Tibial artery (tissue), 4 donors: ENCODE results near the gene APPL2.

Experiments used
- DNase-seq, 2 donors: peaks; one replicate each; pipeline ENCODE4 v3.0.0-alpha.2; 2019
- H3K27ac ChIP-seq, 2 donors: fragments of 200-600 bp; sonication (generic) in 1 of 2; 1 replicate in 1 of 2; 2 replicates in 1 of 2; pipeline ENCODE4 v1.5.1; 2018 to 2019; ENCODE audit warnings: mild to moderate bottlenecking in 1 of 2
- H3K27me3 ChIP-seq, 2 donors: fragments of 200-600 bp; sonication (generic) in 1 of 2; one replicate each; pipeline versions ENCODE4 v1.5.1 to v1.6.0; 2016 to 2019
- H3K36me3 ChIP-seq, 3 donors: fragments of 200-600 bp; sonication (generic) in 2 of 3; one replicate each; pipeline ENCODE4 v1.5.1; 2016 to 2019; ENCODE audit warnings: mild to moderate bottlenecking in 2 of 3
- H3K4me1 ChIP-seq, 4 donors: fragments of 200-600 bp; sonication (generic) in 2 of 4; 1 replicate in 3 of 4; 2 replicates in 1 of 4; pipeline ENCODE4 v1.5.1; 2016 to 2019
- H3K4me3 ChIP-seq, 2 donors: fragments of 200-600 bp; sonication (generic) in 1 of 2; 1 replicate in 1 of 2; 2 replicates in 1 of 2; pipeline ENCODE4 v1.5.1; 2018 to 2019; ENCODE audit warnings: mild to moderate bottlenecking in 2 of 2
- H3K9me3 ChIP-seq, 3 donors: fragments of 200-600 bp; sonication (generic) in 1 of 3; one replicate each; pipeline ENCODE4 v1.5.1; 2016 to 2019
- intact Hi-C: fragments of 100-400 bp; cut with DNase I; formaldehyde crosslinking; loops from one replicate; pipeline ENCODE4 v1.15.0; 2023; ENCODE audit warnings: low total_unique reads
- TF ChIP-seq, protein P1 (sequence below), 2 experiments: fragments of 200-600 bp in 1 of 2; fragments of 450-650 bp in 1 of 2; IDR thresholded peaks; one replicate each; pipeline ENCODE4 v1.5.1; 2017 to 2019; ENCODE audit warnings: antibody characterized with exemption in 2 of 2, mild to moderate bottlenecking in 1 of 2, moderate library complexity in 1 of 2

The APPL2 gene

DNA sequence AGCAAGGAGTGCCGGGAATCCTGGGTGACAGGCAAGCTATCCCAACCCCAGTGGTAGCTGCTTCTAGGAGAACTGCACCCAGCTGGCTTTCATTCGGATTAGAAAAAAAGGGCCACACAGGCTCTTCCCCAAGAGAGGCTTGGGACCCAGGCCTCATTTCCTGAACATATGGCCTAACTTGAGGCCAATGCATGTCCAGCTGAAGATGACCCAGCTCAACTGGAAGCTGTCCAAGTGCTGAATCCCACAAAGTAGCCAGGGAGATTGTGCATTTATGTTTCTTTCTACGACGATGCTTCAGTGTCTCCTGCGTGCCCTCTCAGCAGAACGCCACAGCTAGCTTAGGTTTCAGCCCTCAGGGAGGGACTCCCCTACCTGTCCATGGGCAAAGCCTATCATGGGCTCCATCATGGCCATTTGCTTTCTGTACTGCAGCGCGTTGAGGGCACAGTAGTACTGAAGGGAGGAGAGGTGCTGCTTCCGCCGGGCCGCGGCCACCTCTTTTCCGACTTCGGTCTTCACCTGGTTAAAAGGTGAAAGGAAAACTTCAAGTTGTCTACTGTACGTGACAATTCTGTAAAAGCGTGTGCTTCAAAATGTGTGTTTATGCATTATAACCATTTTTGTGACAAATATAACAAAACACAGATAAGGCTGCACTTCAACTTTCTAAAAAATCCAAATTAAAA lies 29.1 kb downstream of the APPL2 start:
- Histone ChIP-seq H3K27me3 (no peaks in the 10 kb centered on the region), H3K27ac (no peak overlapping the region), H3K36me3 (peaks cover 55 to 93% (median 81%) of the 10 kb centered on the region in 3 donors), H3K4me3 (no peak overlapping the region), H3K9me3 (no peaks in the 10 kb centered on the region), H3K4me1 (peaks cover 0 to 4% (median 0%) of the 10 kb centered on the region in 4 donors)
- TF ChIP-seq, protein P1, sequence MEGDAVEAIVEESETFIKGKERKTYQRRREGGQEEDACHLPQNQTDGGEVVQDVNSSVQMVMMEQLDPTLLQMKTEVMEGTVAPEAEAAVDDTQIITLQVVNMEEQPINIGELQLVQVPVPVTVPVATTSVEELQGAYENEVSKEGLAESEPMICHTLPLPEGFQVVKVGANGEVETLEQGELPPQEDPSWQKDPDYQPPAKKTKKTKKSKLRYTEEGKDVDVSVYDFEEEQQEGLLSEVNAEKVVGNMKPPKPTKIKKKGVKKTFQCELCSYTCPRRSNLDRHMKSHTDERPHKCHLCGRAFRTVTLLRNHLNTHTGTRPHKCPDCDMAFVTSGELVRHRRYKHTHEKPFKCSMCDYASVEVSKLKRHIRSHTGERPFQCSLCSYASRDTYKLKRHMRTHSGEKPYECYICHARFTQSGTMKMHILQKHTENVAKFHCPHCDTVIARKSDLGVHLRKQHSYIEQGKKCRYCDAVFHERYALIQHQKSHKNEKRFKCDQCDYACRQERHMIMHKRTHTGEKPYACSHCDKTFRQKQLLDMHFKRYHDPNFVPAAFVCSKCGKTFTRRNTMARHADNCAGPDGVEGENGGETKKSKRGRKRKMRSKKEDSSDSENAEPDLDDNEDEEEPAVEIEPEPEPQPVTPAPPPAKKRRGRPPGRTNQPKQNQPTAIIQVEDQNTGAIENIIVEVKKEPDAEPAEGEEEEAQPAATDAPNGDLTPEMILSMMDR (IDR thresholded peaks at IDR 0.05), result no peak
- DNase-seq, result no peak
- intact Hi-C loops, result no loop called here

DNA sequence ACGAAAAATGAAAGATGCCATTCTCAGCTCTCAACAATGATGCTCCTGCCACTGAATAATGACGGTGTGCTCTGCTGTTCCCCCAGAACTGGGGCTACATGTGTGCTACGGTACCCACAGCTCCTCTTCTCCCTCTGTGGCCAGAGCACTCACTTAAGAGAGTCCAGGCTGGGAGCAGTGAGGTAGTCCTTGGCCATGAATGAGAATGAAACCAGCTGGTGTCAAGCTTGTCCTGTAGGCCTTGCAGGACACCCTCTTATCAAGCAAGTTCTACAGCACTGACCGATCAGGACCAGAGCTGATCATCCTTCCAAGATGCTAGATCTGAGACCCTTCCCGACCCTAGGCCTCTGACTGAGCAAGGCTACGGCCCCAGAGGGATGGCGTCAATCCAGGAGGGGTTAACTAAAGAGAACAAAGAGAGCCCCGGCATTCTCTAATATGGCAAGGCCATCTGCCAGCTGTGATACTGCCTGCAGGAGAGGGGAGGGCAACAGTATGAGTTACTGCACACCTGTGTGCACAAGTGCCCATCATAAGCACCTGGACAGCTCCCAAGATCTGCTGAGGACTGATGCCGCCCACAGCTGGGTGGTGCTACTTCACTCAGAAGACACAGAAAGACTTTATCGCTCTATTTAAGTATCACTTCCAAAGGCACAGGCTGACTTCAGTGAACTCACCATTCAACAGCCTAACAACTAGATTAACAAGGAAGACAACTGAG lies 30.5 kb downstream of the APPL2 start:
- Histone ChIP-seq H3K4me3 (no peak overlapping the region), H3K27ac (no peak overlapping the region), H3K27me3 (no peaks in the 10 kb centered on the region), H3K4me1 (peaks cover 0 to 13% (median 4%) of the 10 kb centered on the region in 4 donors), H3K36me3 (peaks cover 55 to 95% (median 79%) of the 10 kb centered on the region in 3 donors), H3K9me3 (no peaks in the 10 kb centered on the region)
- intact Hi-C loops, result no loop called here
- DNase-seq, result no peak
- TF ChIP-seq, protein P1 (IDR thresholded peaks at IDR 0.05), result no peak

- intact Hi-C loops, result no loop called here
- Histone ChIP-seq H3K9me3 (no peaks in the 10 kb centered on the region), H3K27me3 (no peaks in the 10 kb centered on the region), H3K27ac (no peak overlapping the region), H3K4me1 (peaks cover 0 to 13% (median 4%) of the 10 kb centered on the region in 4 donors), H3K4me3 (no peak overlapping the region), H3K36me3 (peaks cover 55 to 95% (median 84%) of the 10 kb centered on the region in 3 donors)
- TF ChIP-seq, protein P1 (IDR thresholded peaks at IDR 0.05), result no peak
- DNase-seq, result no peak
Measured at GRCh38 chr12:105204916-105205315, 31.1 kb downstream of the APPL2 start.

DNA sequence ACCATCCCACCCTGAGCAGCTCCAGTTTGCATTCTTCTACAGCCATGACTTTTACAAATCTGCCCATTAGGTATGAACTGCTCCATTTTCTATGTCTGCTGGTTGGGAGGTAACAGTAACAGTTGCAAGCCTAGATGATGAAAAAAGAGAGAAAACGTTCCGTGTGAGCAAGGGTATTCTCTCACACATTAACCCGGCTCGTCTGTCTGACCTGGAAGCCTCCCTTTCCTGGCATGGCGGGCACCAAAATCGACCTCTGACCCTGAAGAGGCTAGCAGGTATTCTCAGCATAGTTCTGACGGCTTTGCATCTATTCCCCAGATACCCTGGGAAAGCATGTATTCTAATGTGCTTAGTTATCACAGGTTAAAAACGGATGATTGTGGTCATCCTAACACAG lies 31.8 kb downstream of the APPL2 start:
- intact Hi-C loops, result no loop called here
- no peak for DNase-seq
- H3K27me3 ChIP-seq, result no peaks in the 10 kb centered on the region
- H3K4me3 ChIP-seq, result no peak overlapping the region
- peaks cover 0 to 13% (median 6%) of the 10 kb centered on the region in 4 donors for H3K4me1 ChIP-seq
- no peak overlapping the region for H3K27ac ChIP-seq
- H3K36me3 ChIP-seq, result peaks cover 55 to 93% (median 84%) of the 10 kb centered on the region in 3 donors
- TF ChIP-seq, protein P1 (IDR thresholded peaks at IDR 0.05), result no peak
- no peaks in the 10 kb centered on the region for H3K9me3 ChIP-seq

DNA sequence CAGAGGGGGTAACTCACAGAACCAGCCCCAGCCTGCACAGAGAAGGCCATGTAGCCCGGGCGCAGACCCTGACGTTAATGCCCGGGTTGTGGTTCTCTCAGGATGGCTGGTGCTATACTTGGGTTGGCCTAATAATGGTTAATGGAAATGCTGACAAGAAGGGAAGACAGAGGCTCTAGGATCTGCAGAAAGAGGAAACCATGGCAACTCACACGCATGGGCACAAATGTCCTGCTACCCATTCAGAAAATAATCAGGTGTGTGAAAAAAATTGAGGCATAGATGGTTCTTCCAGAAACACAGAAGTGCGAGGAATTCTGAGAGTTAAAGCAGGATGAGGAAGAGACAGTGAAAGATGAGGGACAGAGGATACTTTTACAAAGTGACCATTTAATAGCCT lies 33.8 kb downstream of the APPL2 start:
- Histone ChIP-seq H3K36me3 (peaks cover 50 to 97% (median 83%) of the 10 kb centered on the region in 3 donors), H3K9me3 (no peaks in the 10 kb centered on the region), H3K4me1 (peaks cover 0 to 13% (median 7%) of the 10 kb centered on the region in 4 donors), H3K27me3 (no peaks in the 10 kb centered on the region), H3K27ac (no peak overlapping the region), H3K4me3 (no peak overlapping the region)
- intact Hi-C loops, result no loop called here
- DNase-seq, result no peak
- TF ChIP-seq, protein P1 (IDR thresholded peaks at IDR 0.05), result no peak
